Stimulated activated CD4-positive, alpha-beta T cell treated with anti-CD3 and anti-CD28 coated beads, Interleukin-12 subunit alpha, Interleukin-12 subunit beta, amount 100 ng/mL, for 24 hours (primary cell): ENCODE data around the gene BCKDHB.
"Not testable (repeated sequence)": the region's sequence is repeated elsewhere in the genome, so short reads cannot be mapped to it uniquely, and the experiment has no call there.

ENCODE experiments used
- DNase-seq, 2 experiments: peaks; one replicate each; pipeline ENCODE4 v3.0.0-alpha.2; 2020; ENCODE audit warnings: low read depth in 2 of 2

Gene BCKDHB

DNA sequence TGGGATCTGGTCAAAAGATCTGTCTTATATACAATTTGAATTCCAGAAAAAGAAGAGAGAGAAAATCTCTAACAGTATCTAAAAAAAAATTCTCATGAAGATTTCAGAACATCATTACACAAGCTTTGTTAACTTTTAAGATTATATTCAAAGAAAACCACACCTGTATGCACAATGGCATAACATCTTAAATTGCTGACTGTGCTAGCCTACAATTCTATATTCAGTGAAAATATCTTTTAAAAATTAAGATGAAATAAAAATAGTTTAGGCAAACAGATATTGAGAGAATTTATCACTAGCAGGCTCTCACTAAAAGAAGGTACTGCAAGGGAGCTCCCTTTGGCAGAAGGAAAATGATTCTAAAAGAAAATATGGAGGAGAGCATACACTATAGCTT is 100.3 kb downstream of the BCKDHB start:
- no peak for DNase-seq

GRCh38 chr6:80209430-80209829 is 103.0 kb downstream of the BCKDHB start:
- no peak for DNase-seq

DNA sequence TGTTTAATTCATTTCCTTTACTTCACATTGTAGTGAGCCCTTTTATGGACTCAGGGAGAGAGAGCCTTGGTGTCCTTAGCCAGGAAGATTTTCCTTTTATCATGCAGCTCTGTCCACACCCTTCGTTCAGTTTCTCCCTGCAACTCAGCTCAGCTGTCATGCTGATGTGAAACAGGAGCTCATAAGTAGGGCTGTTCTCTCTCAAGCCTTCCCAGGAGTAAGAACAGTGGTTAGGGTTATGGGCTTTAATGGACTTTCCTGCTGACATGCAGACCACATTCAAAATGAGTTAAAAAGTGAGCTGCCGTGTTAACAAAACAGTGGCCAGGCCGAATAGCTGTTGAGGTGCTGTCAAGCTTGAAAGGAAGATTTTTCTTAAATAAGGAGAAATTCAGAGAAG is 104.1 kb downstream of the BCKDHB start:
- DNase-seq, result no peak

- DNase-seq, result no peak
Measured at GRCh38 chr6:80211286-80211685, 104.8 kb downstream of the BCKDHB start.

DNA sequence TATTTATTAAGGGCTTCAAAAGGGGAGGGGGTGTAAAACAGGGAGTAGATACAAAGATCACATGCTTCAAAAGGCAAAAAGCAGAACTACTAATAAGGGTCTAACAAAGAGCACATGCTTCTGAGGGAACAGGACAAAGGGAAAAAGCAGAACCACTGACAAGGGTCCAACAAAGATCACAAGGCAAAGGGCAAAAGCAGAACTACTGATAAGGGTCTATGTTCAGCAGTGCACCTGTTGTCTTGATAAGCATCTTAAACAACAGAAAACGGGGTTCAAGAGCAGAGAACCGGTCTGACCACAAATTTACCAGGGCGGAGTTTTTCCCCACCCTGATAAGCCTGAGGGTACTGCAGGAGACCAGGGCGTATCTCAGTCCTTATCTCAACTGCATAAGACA is 105.4 kb downstream of the BCKDHB start:
- DNase-seq, result not testable (repeated sequence)

- peak in 1 of 2 experiments; percentile 3 for DNase-seq
Measured at GRCh38 chr6:80214436-80215022, 108.1 kb downstream of the BCKDHB start.

DNA sequence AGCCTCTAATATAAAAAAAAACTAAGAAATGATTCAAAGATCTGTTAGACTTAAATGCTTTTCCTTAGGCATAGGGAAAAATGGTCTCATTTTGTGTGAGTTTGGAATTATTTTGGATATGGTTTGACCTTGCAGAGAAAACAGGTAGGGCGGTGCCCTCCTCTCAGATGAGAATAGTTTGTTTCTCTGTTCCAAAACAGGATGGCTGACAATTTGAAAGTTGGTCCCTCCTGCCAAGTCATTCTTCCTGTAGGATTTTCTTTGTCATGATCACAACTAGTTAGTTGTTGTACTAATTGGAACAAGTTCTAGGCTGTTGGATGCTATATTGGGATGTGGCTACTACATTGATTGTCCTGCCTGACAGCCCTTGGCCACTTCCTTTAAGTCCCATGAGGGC is 108.6 kb downstream of the BCKDHB start:
- DNase-seq, result no peak

- DNase-seq, result no peak
Measured at GRCh38 chr6:80217794-80218193, 111.3 kb downstream of the BCKDHB start.

DNA sequence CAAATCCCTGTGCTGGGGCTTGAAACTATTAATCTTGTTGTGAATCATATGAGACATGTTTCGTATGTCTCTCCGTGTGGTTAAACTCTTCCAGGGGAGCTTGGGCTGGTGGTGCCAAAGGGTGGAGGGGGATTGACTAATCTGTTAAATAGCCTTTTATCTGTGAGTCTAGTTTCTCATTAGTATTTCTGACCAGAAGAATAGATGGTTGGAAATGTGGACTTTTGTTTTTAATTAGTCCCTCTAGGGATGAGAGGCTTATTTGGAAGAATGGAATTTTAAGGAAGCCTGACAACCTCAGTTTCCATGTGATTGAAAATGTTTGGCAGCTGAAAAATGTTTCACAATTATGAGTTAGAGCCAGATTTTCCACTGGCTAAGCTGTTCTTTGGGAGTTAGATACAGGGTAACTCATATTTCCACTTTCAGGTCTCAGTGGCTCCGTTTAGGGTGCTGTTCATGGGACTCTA is 117.3 kb downstream of the BCKDHB start:
- no peak for DNase-seq

DNA sequence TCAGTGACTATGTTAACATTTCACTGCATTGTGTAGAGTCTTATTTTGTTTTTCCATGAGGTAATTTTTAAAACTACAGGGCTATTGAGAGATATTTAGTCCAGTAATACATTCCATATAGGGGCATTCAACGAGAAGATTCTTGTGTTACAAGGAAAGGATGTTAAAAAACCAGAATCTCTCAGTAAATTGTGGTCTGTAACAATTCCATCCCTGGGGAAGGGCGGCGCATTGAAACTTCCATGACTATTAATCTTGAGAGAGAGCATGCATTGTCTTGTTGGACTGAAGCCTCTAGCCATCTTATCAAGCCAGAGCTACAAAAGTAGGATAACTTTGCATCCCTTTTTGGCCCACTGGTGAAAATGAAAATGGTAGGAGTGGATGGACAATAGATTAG is 119.7 kb downstream of the BCKDHB start:
- no peak for DNase-seq

- DNase-seq, result no peak
Measured at GRCh38 chr6:80226699-80227098, 120.2 kb downstream of the BCKDHB start.

DNA sequence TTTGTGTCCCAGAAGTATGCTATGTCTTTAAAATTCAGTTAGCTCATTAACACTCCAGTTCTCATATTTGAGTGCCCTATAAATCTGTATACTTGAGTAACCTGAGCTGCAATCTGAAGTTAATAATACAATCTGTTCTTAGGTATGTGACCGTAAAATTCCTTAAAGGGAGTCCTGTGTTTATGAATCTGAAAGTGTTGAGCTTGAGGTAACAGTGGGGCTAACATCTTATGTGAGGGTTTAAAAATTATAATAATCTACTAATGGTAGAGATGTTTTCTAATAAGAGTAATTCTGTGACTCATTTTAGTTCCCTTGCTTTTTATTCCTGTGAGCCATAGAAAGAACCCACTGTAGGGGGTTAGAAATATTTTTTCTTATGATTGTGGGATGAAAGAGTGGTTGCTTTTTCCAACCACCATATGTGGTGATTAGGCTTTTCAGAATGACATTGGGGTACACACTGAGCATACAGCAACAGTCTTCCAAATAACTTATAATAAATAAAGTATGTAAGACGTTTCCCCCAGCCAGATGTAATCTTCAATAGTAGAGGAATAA is 121.2 kb downstream of the BCKDHB start:
- DNase-seq, result no peak

- no peak for DNase-seq
Measured at GRCh38 chr6:80233262-80233661, 126.8 kb downstream of the BCKDHB start.

DNA sequence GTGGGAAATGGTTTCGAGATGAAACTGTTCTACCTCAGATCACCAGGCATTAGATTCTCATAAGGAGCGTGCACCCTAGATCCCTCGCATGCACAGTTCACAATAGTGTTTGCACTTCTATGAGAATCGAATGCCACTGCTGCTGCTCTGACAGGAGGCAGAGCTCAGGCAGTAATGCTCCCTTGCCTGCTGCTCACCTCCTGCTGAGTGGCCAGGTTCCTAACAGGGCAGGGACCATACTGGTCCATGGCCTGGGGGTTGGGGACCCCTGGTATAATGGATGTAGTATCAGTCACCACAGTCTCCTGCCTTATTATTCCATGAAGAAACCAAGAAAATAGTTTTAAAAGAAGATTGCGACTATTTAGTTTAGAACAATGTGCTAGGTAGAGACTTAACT is 127.5 kb downstream of the BCKDHB start:
- DNase-seq, result no peak

DNA sequence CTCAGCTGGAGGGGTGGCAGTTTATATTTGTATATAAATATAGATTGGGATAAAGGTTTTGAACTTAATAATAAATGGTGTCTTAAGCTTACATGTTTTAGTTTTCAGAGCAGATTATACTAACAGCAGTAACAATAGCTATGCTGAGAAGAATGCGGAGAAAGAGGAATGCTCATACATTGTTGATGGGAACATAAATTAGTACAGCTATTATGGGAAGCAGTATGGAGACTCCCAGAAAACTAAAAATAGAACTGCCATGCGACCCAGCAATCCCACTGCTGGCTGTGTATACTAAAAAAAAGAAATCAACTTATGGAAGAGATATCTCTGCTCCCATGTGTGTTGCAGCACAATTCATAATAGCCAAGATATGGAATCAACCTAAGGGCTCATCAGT is 127.9 kb downstream of the BCKDHB start:
- no peak for DNase-seq

DNA sequence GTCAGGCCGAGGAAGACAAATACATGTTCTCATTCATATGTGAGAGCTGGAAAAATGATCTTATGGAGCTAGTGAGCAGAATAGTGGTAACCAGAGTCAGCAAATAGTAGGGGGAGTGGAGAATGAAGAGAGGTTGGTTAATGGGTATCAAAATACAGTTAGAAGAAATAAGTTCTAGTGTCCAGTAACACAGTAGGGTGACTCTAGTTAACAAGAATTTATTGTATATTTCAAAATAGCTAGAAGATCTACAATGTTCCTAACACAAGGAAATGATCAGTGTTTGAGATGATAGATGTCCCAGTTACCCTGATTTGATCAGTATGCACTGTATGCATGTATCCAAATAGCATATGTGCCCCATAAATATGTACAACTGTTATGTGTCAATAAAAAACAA is 128.4 kb downstream of the BCKDHB start:
- no peak for DNase-seq

DNA sequence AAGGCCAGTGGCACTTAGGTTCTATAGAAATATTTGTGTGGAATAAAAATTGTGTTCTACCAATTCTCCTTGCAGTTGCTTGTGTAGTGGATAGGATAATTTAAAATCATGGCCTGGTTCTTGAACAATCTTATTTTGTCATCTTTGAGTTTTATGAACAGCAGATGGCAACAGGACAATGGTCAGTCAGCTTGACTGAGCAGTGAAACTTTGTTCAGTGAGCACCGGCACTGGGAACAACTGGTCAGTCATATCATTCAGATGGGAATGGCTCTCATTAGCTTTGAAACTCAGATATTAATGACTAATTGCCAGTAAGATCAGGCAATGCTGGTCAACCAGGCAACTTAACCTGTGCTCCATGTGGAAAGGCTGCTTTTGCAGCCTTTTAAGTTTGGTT is 129.2 kb downstream of the BCKDHB start:
- no peak for DNase-seq

DNA sequence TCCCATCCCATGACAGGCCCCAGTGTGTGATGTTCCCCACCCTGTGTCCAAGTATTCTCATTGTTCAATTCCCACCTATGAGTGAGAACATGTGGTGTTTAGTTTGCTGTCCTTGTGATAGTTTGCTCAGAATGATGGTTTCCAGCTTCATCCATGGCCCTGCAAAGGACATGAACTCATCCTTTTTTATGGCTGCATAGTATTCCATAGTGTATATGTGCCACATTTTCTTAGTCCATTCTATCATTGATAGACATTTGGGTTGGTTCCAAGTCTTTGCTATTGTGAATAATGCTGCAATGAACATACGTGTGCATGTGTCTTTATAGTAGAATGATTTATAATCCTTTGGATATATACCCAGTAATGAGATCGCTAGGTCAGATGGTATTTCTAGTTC is 132.3 kb downstream of the BCKDHB start:
- not testable (repeated sequence) for DNase-seq

- no peak for DNase-seq
Measured at GRCh38 chr6:80245043-80245442, 138.6 kb downstream of the BCKDHB start.

DNA sequence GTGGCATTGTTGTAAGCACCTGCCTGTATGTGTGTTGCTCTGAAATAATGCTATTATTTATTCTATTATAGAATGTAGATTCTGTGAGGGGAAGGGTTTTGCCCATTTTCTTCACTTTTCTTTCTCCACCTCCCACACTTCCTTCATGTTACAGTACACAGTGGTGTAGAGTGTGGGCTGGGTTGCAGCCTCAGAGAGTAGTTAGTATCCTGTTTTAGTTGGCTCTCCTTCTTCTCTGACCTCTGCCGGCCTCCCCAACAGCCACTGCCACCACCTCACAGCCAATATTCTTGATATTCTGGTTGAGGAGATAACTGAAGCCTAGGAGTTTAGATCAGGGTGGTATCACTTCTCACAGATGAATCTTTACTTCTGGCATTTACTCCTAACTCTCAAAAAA is 143.4 kb downstream of the BCKDHB start:
- DNase-seq, result no peak

DNA sequence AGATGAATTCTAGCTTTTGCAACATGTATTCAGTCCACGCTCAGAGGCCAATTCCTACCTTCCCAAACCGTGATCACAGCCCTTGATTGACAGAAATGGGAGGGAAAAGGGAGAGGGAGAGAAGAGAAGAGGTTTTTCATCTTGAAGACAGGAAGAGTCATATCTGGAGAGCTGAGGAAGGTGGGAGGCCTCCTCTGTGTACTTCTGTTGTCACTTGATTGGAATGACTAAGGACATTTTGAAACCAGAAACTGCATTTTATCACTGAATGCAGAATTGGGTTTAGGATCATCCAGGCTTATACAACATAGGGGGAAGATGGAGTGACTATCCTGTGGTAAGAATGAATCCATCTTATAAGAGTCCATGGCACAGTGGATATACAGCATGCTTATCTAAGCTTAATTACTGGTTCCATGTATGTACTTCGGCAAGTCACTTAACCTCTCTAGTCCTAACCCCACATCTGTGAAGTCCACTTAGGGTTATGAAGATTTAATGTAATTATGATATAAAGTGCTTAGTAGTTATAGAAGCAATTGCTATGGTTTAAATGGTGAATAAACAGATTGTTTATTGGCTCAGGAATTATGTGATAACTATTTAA is 144.0 kb downstream of the BCKDHB start:
- DNase-seq, result no peak

DNA sequence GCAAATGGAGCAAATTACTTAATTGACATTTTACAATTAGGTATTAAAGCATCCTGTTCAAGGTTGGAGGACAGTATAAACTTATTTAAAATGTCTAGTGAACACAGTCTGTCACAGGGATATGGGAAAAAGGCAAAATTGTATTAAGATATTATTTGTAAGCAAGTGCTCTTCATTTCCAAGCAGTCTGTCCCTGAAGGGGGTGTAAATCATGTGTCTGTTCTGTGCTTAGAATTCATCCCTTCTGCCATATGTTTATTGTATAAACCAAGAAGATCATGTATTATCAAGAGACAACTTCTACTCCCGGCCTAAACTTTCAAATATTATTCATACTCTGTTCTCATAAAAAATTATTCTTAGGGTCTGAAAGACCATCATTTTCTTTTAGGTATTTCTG is 144.8 kb downstream of the BCKDHB start:
- no peak for DNase-seq

DNA sequence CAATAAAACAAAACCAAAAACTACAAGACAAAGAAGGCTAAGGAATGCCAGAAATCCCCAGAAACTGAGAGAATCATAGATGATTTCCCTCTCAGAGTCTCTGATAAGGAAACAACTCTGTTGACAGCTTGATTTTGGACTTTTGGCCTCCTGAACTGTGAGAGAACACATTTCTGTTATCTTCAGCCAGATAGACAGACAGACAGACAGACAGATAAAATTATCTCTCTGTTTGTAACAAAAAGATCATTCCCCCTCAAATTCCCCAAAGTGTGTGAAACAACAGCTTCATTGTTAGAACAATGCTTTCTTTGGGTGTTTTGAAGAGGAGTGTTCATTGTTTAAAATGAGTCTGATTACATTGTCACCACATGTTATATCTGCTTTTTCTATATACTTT is 148.2 kb downstream of the BCKDHB start:
- no peak for DNase-seq

GRCh38 chr6:80256691-80257090 is 150.2 kb downstream of the BCKDHB start:
- DNase-seq, result no peak
